Mammary epithelial cell (primary cell): ENCODE results near the gene BGN.

ENCODE experiments used
- EZH2 ChIP-seq: IDR thresholded peaks from 2 replicates; pipeline ENCODE4 v1.6.1; 2012; ENCODE audit warnings: low read length, inconsistent platforms, borderline replicate concordance
- TF ChIP-seq, protein P1 (sequence below), 2 donors: IDR thresholded peaks in 1 of 2; conservative IDR thresholded peaks in 1 of 2; 2 replicates each; pipeline ENCODE4 v1.5.1; 2011 to 2012; ENCODE audit warnings: inconsistent platforms in 2 of 2, low read length in 2 of 2, mild to moderate bottlenecking in 2 of 2, control low read depth in 1 of 2, low read depth in 1 of 2; ENCODE audit not compliant: insufficient read depth in 1 of 2; ENCODE audit errors: extremely low read depth in 1 of 2

DNA sequence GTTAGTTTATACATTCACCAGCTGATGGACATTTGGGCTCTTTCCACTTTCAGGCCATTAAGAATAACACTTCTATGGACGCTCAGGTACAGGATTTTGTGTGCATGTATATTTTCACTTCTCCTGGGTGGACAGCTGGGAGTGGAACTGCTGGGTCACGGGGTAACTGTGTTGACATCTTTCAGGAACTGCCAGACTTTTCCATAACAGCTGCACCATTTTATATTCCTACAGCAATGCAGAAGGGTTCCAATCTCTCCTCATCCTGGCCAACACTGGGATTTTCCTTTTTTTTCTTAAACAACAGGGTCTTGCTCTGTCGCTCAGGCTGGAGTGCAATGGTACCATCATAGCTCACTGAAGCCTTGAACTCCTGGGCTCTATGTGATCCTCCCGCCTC lies 36.3 kb upstream of the BGN start:
- TF ChIP-seq, protein P1, sequence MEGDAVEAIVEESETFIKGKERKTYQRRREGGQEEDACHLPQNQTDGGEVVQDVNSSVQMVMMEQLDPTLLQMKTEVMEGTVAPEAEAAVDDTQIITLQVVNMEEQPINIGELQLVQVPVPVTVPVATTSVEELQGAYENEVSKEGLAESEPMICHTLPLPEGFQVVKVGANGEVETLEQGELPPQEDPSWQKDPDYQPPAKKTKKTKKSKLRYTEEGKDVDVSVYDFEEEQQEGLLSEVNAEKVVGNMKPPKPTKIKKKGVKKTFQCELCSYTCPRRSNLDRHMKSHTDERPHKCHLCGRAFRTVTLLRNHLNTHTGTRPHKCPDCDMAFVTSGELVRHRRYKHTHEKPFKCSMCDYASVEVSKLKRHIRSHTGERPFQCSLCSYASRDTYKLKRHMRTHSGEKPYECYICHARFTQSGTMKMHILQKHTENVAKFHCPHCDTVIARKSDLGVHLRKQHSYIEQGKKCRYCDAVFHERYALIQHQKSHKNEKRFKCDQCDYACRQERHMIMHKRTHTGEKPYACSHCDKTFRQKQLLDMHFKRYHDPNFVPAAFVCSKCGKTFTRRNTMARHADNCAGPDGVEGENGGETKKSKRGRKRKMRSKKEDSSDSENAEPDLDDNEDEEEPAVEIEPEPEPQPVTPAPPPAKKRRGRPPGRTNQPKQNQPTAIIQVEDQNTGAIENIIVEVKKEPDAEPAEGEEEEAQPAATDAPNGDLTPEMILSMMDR (conservative IDR thresholded peaks at IDR 0.05 in 1 of 2, IDR thresholded peaks at IDR 0.05 in 1 of 2; ENCODE audit: extremely low read depth in 1 of 2, insufficient read depth in 1 of 2, low read depth in 1 of 2, low read length in 2 of 2) = no peak
- TF ChIP-seq EZH2 = no peak
